Astrocyte of the spinal cord (primary cell): Measurements from ENCODE around the gene WARS2.

Source experiments
- DNase-seq: peaks from one replicate; pipeline ENCODE4 v3.0.0; 2011; ENCODE audit warnings: low read depth, low spot score
- H3K4me3 ChIP-seq: 2 replicates; pipeline ENCODE4 v1.5.1; 2011; ENCODE audit warnings: low read depth, mild to moderate bottlenecking, low read length, moderate library complexity
- in situ Hi-C: cut with HindIII; loops from 2 replicates; pipeline ENCODE4 v1.10.0; 2017; ENCODE audit warnings: low sequenced_read_pairs
- TF ChIP-seq, protein P1 (sequence below): IDR thresholded peaks from 2 replicates; pipeline ENCODE4 v1.5.1; 2012; ENCODE audit warnings: low read depth, mild to moderate bottlenecking, low read length, inconsistent platforms

WARS2 gene

DNA sequence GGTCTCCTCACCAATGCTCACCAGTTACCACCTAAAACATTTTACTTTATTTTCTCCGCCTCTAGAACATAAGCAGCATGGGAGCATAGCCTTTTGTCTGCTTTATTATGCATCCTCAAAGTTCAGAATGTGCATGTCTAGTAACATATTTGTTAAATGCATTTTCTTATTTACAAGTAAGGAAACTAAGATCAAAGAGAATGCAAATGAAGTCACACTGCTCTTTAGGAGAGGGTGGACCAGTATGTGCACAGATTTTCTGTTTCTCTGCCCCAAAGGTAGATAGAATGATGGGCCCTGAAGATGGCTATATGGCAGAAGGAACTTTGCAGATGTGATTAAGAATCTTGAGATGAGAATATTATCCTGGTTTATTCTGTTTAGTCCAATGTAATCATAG lies 9.7 kb upstream of the WARS2 start:
- in situ Hi-C loops, result no loop called here

DNA sequence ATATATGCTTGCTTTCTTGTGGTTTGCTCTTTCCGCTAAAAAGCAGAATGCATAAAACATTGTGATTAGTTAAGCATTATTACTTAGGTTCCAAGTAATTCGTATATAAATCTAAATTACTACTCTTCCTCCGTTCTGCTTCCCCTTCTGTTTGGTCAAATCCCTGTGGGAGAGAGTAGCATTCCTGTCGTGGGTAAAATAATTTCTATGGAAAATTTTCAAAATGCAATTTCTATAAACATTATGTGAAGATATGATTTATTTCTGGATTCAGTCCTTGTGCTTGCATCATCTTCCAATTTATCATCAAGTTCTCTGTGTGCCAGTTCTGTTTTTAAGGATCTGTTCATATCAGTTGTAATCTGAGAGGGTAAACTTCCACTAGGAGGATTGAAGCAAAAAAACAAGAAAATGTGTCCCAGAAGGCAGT lies 7.2 kb upstream of the WARS2 start:
- TF ChIP-seq, protein P1, sequence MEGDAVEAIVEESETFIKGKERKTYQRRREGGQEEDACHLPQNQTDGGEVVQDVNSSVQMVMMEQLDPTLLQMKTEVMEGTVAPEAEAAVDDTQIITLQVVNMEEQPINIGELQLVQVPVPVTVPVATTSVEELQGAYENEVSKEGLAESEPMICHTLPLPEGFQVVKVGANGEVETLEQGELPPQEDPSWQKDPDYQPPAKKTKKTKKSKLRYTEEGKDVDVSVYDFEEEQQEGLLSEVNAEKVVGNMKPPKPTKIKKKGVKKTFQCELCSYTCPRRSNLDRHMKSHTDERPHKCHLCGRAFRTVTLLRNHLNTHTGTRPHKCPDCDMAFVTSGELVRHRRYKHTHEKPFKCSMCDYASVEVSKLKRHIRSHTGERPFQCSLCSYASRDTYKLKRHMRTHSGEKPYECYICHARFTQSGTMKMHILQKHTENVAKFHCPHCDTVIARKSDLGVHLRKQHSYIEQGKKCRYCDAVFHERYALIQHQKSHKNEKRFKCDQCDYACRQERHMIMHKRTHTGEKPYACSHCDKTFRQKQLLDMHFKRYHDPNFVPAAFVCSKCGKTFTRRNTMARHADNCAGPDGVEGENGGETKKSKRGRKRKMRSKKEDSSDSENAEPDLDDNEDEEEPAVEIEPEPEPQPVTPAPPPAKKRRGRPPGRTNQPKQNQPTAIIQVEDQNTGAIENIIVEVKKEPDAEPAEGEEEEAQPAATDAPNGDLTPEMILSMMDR, result no peak
- in situ Hi-C loops, result no loop called here
- H3K4me3 ChIP-seq, result no peak overlapping the region
- no peak for DNase-seq

More for the DNA sequence above, 9.7 kb upstream of the WARS2 start:
- H3K4me3 ChIP-seq, result no peak overlapping the region
- TF ChIP-seq, protein P1, result no peak
- DNase-seq, result no peak

DNA sequence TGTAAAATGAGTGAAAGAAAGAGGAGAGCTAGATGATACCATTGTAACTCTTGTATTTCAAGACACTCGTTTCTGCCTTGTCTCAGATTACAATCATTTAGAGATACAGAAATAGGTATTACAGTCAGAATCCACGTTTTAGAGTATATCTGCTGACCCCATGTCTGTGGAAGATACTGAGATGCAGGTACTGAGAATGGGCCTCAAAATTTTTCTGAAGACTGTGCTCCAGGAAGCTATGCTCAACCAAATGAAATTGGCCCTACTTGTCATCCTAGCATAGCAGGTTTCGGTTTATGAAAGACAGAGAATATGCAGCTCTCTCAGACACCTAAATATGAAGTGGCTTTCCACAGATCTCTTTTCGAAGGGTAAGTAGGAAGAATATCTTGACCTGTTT lies 6.0 kb upstream of the WARS2 start:
- TF ChIP-seq, protein P1, result no peak
- DNase-seq, result no peak
- in situ Hi-C loops, result no loop called here

DNA sequence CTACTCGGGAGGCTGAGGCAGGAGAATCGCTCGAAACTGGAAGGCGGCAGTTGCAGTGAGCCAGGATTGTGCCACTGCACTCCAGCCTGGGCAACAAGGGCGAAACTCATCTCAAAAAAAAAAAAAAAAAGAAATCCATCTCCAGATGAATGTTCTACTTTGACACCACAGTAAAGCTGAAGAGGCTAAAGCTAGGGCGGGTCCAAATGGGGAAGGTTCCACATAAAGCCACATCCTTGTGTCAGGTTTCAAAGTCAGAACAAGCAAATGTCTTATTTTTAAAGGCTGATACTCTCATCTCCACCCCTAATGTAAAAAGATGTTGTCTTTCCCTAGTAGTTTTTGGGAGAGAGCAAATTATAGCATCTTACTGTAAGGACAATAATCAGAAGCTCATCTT lies 4.4 kb upstream of the WARS2 start:
- TF ChIP-seq, protein P1, result no peak
- in situ Hi-C loops, result no loop called here

More for the DNA sequence above, 6.0 kb upstream of the WARS2 start:
- H3K4me3 ChIP-seq, result no peak overlapping the region

DNA sequence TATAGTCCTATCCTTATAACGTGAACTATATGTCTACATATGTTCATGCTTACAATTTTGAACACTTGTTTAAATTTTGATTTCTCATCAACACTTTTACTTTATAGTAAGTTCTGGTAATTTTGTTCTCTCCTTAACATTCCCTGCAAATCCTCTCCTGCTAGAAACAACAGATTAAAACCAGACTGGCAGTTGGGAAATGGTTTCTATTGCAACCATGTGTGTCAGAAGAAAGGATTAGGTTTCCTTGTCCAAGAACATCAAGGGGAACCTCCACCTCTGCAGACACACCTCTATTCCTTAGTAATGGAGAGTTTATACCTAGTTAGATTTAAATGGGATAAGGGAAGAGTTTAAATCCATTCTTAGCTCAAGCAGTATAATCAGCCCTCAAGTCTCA lies 3.3 kb upstream of the WARS2 start:
- in situ Hi-C loops, result no loop called here
- no peak overlapping the region for H3K4me3 ChIP-seq
- no peak for DNase-seq
- TF ChIP-seq, protein P1, result no peak

More for the DNA sequence above, 4.4 kb upstream of the WARS2 start:
- H3K4me3 ChIP-seq, result no peak overlapping the region
- no peak for DNase-seq

DNA sequence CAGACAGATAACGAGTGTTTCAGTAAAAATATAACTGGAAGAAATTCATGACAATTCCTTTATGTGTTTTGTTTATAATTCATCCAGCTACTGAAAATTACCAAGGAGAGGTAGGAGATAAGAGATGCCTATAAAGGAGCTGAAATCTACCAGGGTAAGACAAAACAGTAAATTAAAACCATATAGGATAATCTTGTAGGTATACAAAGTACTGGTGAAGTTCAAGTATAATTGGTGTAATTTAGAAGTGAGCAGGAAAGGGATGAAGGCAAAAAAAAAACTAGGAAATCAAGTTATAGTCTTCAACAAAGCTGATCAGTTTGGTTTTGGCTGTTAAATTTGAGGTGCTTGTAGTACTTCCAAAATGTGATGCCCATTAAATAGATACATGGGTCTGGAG lies 1.2 kb upstream of the WARS2 start:
- DNase-seq, result no peak
- TF ChIP-seq, protein P1, result no peak
- H3K4me3 ChIP-seq, result no peak overlapping the region
- in situ Hi-C loops, result no loop called here

DNA sequence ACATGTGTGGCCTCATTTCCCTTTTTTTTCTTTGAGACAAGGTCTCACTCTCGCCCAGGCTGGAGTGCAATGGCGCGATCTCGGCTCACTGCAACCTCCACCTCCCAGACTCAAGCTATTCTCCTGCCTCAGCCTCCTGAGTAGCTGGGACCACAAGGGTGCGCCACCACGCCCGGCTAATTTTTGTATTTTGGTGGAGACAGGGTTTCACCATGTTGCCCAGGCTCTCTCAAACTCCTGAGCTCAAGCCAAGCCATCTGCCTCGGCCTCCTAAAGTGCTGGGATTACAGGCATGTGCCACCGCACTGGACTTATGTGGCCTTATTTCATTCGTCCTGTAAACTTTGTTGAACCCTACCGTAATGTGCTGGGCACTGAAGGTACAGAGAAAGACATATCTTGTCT lies 569 bp upstream of the WARS2 start:
- in situ Hi-C loops, result no loop called here
- DNase-seq, result no peak
- TF ChIP-seq, protein P1, result peak; percentile 49
- H3K4me3 ChIP-seq, result peak overlapping the region; percentile 82
